Hematopoietic multipotent progenitor cell treated with erythropoietin and hydrocortisone succinate and interleukin-3 and kit ligand, for 15 days (in vitro differentiated cells): ENCODE measurements around the gene FAM117B.

Experiments
- DNase-seq: peaks from one replicate; pipeline ENCODE4 v3.0.0-alpha.2; 2015; ENCODE audit warnings: low spot score

Gene FAM117B

GRCh38 chr2:202815548-202816360 lies 181.0 kb downstream of the FAM117B start:
- no peak for DNase-seq

- DNase-seq = no peak
Observed at GRCh38 chr2:202817771-202818170, 183.0 kb downstream of the FAM117B start.

DNA sequence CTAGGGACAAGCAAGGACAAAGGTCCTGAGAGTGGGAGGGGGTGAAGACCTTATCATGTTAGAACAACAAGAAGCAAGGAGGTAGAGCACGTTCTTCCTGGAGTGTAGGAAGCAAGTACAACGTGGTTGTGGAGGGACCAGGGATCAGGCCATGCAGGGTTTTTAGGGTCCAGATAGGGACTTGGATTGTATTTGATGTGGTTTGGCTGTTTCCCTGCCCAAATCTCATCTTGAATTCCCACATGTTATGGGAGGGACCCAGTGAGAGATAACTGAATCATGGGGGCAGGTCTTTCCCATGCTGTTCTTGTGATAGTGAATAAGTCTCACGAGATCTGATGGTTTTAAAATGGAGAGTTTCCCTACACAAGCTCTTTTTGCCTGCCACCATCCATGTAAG lies 183.6 kb downstream of the FAM117B start:
- DNase-seq = no peak
